ENCODE results near the gene NR2C1. TPM values are rescaled to one million over a fixed set of nuclear protein-coding genes. Genes with fewer than 3 reads are reported as not detected.

Gene NR2C1
- total and polyA plus RNA-seq, 2 donors (not counting 1 experiment from before 2014, with no cell fraction given), result 31.2 to 53.9 TPM

GRCh38 chr12:95059984-95060383 lies 13.4 kb downstream of the NR2C1 start:
- no peak for DNase-seq
- H3K4me2 ChIP-seq (replicated peaks; ENCODE audit: low read depth, low read length, poor library complexity, severe bottlenecking), result no peak overlapping the region
- no peak overlapping the region for H3K27ac ChIP-seq (ENCODE audit: low read length in 2 of 2)
- POLR2A ChIA-PET, result interaction anchor here (0.7 kb wide), 1 partner anchor 251 kb away, joined by 12 read pairs; no protein-coding TSS in a partner anchor
- no CpG with 5 or more reads among the region's 4 CpGs for WGBS (ENCODE audit: insufficient coverage)
- CTCF ChIA-PET, result no interaction called here
- Mint-ChIP-seq H3K9me3 (ENCODE audit: insufficient read depth) (no peaks in the 10 kb centered on the region), H3K27me3 (no peaks in the 10 kb centered on the region), H3K4me1 (no peaks in the 10 kb centered on the region), H3K4me3 (no peak overlapping the region), H3K27ac (no peak overlapping the region)
- no peak for ATAC-seq (ENCODE audit: low read depth)
- H3K36me3 ChIP-seq (replicated peaks in 1 of 2; ENCODE audit: control extremely low read depth in 1 of 2, control insufficient read depth in 1 of 2, extremely low read depth in 1 of 2, insufficient read depth in 2 of 2, low read length in 1 of 2), result peaks cover 9 to 72% of the 10 kb centered on the region in 2 experiments
- no peaks in the 10 kb centered on the region for H3K4me1 ChIP-seq (ENCODE audit: control insufficient read depth in 2 of 2, insufficient read depth in 2 of 2, low read length in 2 of 2)
- no peak for TF ChIP-seq CTCF (IDR thresholded peaks at IDR 0.05)
- no peak for TF ChIP-seq EZH2 (IDR thresholded peaks at IDR 0.05; ENCODE audit: borderline replicate concordance, insufficient read depth, low read depth, low read length, poor library complexity, severe bottlenecking)
- H3K27me3 ChIP-seq (replicated peaks in 1 of 4; ENCODE audit: control extremely low read depth in 1 of 4, control insufficient read depth in 3 of 4, insufficient read depth in 4 of 4, low read length in 3 of 4), result no peaks in the 10 kb centered on the region
- no peak overlapping the region for H2AFZ ChIP-seq (ENCODE audit: insufficient read depth, low read depth, low read length, poor library complexity, severe bottlenecking)
- no peaks in the 10 kb centered on the region for H3K9me3 ChIP-seq (ENCODE audit: control extremely low read depth in 1 of 3, control insufficient read depth in 2 of 3, insufficient read depth in 1 of 3, low read length in 2 of 3)
- no peak overlapping the region for H3K9ac ChIP-seq (ENCODE audit: low read length)
- no peak overlapping the region for H3K4me3 ChIP-seq (ENCODE audit: control extremely low read depth in 1 of 5, extremely low read depth in 1 of 5, insufficient read depth in 1 of 5, low read depth in 2 of 5, low read length in 4 of 5)
- peaks cover 2% of the 10 kb centered on the region for H3K79me2 ChIP-seq (ENCODE audit: control insufficient read depth, insufficient read depth, low read length)
- intact Hi-C loops (cut with micrococcal nuclease), result no loop called here
- no peaks in the 10 kb centered on the region for H4K20me1 ChIP-seq (ENCODE audit: control insufficient read depth, insufficient read depth, low read length, poor library complexity, severe bottlenecking)

GRCh38 chr12:95057424-95057823 lies 16.0 kb downstream of the NR2C1 start:
- H3K4me3 ChIP-seq (ENCODE audit: control extremely low read depth in 1 of 5, extremely low read depth in 1 of 5, insufficient read depth in 1 of 5, low read depth in 2 of 5, low read length in 4 of 5), result no peak overlapping the region
- Mint-ChIP-seq H3K4me1 (no peaks in the 10 kb centered on the region), H3K27ac (no peak overlapping the region), H3K27me3 (no peaks in the 10 kb centered on the region), H3K4me3 (no peak overlapping the region), H3K9me3 (ENCODE audit: insufficient read depth) (no peaks in the 10 kb centered on the region)
- H3K4me2 ChIP-seq (replicated peaks; ENCODE audit: low read depth, low read length, poor library complexity, severe bottlenecking), result no peak overlapping the region
- peaks cover 6 to 68% of the 10 kb centered on the region in 2 experiments for H3K36me3 ChIP-seq (replicated peaks in 1 of 2; ENCODE audit: control extremely low read depth in 1 of 2, control insufficient read depth in 1 of 2, extremely low read depth in 1 of 2, insufficient read depth in 2 of 2, low read length in 1 of 2)
- H3K4me1 ChIP-seq (ENCODE audit: control insufficient read depth in 2 of 2, insufficient read depth in 2 of 2, low read length in 2 of 2), result no peaks in the 10 kb centered on the region
- no peaks in the 10 kb centered on the region for H3K27me3 ChIP-seq (replicated peaks in 1 of 4; ENCODE audit: control extremely low read depth in 1 of 4, control insufficient read depth in 3 of 4, insufficient read depth in 4 of 4, low read length in 3 of 4)
- H3K79me2 ChIP-seq (ENCODE audit: control insufficient read depth, insufficient read depth, low read length), result no peaks in the 10 kb centered on the region
- ATAC-seq (ENCODE audit: low read depth) (no peak), DNase-seq (no peak)
- H4K20me1 ChIP-seq (ENCODE audit: control insufficient read depth, insufficient read depth, low read length, poor library complexity, severe bottlenecking), result no peaks in the 10 kb centered on the region
- ChIA-PET POLR2A (no interaction called here), CTCF (interaction anchor here (1.4 kb wide), 1 partner anchor 15 kb away, joined by 3 read pairs; no protein-coding TSS in a partner anchor)
- intact Hi-C loops (cut with micrococcal nuclease), result no loop called here
- no peak overlapping the region for H2AFZ ChIP-seq (ENCODE audit: insufficient read depth, low read depth, low read length, poor library complexity, severe bottlenecking)
- TF ChIP-seq CTCF (IDR thresholded peaks at IDR 0.05), result no peak
- TF ChIP-seq EZH2 (IDR thresholded peaks at IDR 0.05; ENCODE audit: borderline replicate concordance, insufficient read depth, low read depth, low read length, poor library complexity, severe bottlenecking), result no peak
- no CpG with 5 or more reads among the region's 3 CpGs for WGBS (ENCODE audit: insufficient coverage)
- H3K9me3 ChIP-seq (ENCODE audit: control extremely low read depth in 1 of 3, control insufficient read depth in 2 of 3, insufficient read depth in 1 of 3, low read length in 2 of 3), result no peaks in the 10 kb centered on the region
- no peak overlapping the region for H3K27ac ChIP-seq (ENCODE audit: low read length in 2 of 2)
- H3K9ac ChIP-seq (ENCODE audit: low read length), result no peak overlapping the region
